MM.1S (cell line): ENCODE data around the gene EXOSC9.

ENCODE experiments used
- DNase-seq: peaks from one replicate; pipeline ENCODE4 v3.0.0-alpha.2; 2015
- H2AFZ ChIP-seq: fragments of 300-600 bp; sonication (generic); 2 replicates; pipeline ENCODE4 v1.6.0; 2016; ENCODE audit warnings: antibody characterized with exemption, low read length
- H3F3A ChIP-seq: fragments of 300-600 bp; sonication (generic); 2 replicates; pipeline ENCODE4 v1.6.1; 2016; ENCODE audit warnings: mild to moderate bottlenecking, antibody characterized with exemption, low read length, moderate library complexity, mixed read lengths; ENCODE audit not compliant: insufficient read depth
- H3K27ac ChIP-seq: fragments of 300-600 bp; sonication (generic); 2 replicates; pipeline ENCODE4 v1.5.1; 2016; ENCODE audit warnings: mild to moderate bottlenecking, low read length
- H3K27me3 ChIP-seq: fragments of 300-600 bp; sonication (generic); replicated peaks from 2 replicates; pipeline ENCODE4 v1.6.0; 2016; ENCODE audit warnings: low read length; ENCODE audit not compliant: insufficient read depth
- H3K36me3 ChIP-seq: fragments of 300-600 bp; sonication (generic); replicated peaks from 2 replicates; pipeline ENCODE4 v1.6.1; 2016; ENCODE audit warnings: mild to moderate bottlenecking, low read length, mixed read lengths; ENCODE audit not compliant: insufficient read depth
- H3K4me1 ChIP-seq: fragments of 300-600 bp; sonication (generic); 2 replicates; pipeline ENCODE4 v1.6.1; 2016; ENCODE audit warnings: low read length, mixed read lengths
- H3K4me2 ChIP-seq: fragments of 300-600 bp; sonication (generic); 2 replicates; pipeline ENCODE4 v1.6.0; 2016; ENCODE audit warnings: low read depth, low read length
- H3K4me3 ChIP-seq: fragments of 300-600 bp; sonication (generic); 2 replicates; pipeline ENCODE4 v1.5.1; 2016; ENCODE audit warnings: low read length, mixed read lengths
- H3K79me2 ChIP-seq: fragments of 300-600 bp; sonication (generic); 2 replicates; pipeline ENCODE4 v1.6.1; 2016; ENCODE audit warnings: mixed run types, low read length, mixed read lengths
- H3K9ac ChIP-seq: fragments of 300-600 bp; sonication (generic); 2 replicates; pipeline ENCODE4 v1.6.1; 2016; ENCODE audit warnings: low read length, mixed read lengths
- H3K9me2 ChIP-seq: fragments of 300-600 bp; sonication (generic); replicated peaks from 2 replicates; pipeline ENCODE4 v1.6.1; 2016; ENCODE audit warnings: mild to moderate bottlenecking, low read length, mixed read lengths; ENCODE audit not compliant: insufficient read depth
- H3K9me3 ChIP-seq: fragments of 300-600 bp; sonication (generic); replicated peaks from 2 replicates; pipeline ENCODE4 v1.6.1; 2016; ENCODE audit warnings: mild to moderate bottlenecking, low read length, mixed read lengths; ENCODE audit not compliant: insufficient read depth
- H4K20me1 ChIP-seq: fragments of 300-600 bp; sonication (generic); 2 replicates; pipeline ENCODE4 v1.6.1; 2016; ENCODE audit warnings: mild to moderate bottlenecking, low read length, moderate library complexity, mixed read lengths; ENCODE audit not compliant: insufficient read depth
- EZH2 ChIP-seq: fragments of 300-600 bp; sonication (generic); optimal IDR thresholded peaks from 2 replicates; pipeline ENCODE3; 2017; ENCODE audit warnings: low read depth, mild to moderate bottlenecking, antibody characterized with exemption, low read length, mixed read lengths
- EZH2phosphoT487 ChIP-seq: fragments of 300-600 bp; sonication (generic); IDR thresholded peaks from 2 replicates; pipeline ENCODE4 v1.6.1; 2018; ENCODE audit warnings: antibody characterized with exemption, low read length
- TF ChIP-seq, protein P1 (sequence below): fragments of 300-600 bp; sonication (generic); IDR thresholded peaks from 2 replicates; pipeline ENCODE4 v1.5.1; 2016; ENCODE audit warnings: antibody characterized with exemption, low read length, mixed read lengths

The EXOSC9 gene

DNA sequence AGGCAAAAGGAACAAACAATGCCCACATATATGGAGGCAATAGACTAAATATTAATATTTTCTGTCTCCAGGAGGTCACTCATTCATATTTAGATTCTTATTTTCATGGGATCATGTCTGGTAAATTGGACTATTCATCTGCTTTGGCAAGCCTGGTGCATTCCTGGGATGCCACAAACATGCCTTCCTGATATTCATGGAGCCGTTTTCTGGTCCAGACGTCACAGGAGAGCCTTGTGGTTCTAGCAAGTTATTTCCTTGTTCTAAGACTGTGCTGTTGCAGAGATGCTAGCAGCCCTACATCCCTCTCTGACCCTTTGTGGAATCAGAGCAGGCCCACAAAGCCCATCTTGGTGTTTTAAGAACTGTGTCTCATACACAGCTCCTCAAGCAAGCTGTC lies 16.1 kb upstream of the EXOSC9 start:
- no peaks in the 10 kb centered on the region for H3K9me3 ChIP-seq
- no peaks in the 10 kb centered on the region for H3K36me3 ChIP-seq
- TF ChIP-seq EZH2phosphoT487 (no peak), EZH2 (no peak)
- TF ChIP-seq, protein P1, sequence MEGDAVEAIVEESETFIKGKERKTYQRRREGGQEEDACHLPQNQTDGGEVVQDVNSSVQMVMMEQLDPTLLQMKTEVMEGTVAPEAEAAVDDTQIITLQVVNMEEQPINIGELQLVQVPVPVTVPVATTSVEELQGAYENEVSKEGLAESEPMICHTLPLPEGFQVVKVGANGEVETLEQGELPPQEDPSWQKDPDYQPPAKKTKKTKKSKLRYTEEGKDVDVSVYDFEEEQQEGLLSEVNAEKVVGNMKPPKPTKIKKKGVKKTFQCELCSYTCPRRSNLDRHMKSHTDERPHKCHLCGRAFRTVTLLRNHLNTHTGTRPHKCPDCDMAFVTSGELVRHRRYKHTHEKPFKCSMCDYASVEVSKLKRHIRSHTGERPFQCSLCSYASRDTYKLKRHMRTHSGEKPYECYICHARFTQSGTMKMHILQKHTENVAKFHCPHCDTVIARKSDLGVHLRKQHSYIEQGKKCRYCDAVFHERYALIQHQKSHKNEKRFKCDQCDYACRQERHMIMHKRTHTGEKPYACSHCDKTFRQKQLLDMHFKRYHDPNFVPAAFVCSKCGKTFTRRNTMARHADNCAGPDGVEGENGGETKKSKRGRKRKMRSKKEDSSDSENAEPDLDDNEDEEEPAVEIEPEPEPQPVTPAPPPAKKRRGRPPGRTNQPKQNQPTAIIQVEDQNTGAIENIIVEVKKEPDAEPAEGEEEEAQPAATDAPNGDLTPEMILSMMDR, result no peak
- H3K4me1 ChIP-seq, result no peaks in the 10 kb centered on the region
- H3K9me2 ChIP-seq, result no peaks in the 10 kb centered on the region
- no peak for DNase-seq
- no peaks in the 10 kb centered on the region for H3K79me2 ChIP-seq
- H3K9ac ChIP-seq, result no peak overlapping the region
- H3K27me3 ChIP-seq, result no peaks in the 10 kb centered on the region
- H3K4me2 ChIP-seq, result no peak overlapping the region
- H3K4me3 ChIP-seq, result no peak overlapping the region
- no peaks in the 10 kb centered on the region for H3F3A ChIP-seq
- no peaks in the 10 kb centered on the region for H4K20me1 ChIP-seq
- no peak overlapping the region for H3K27ac ChIP-seq
- H2AFZ ChIP-seq, result no peak overlapping the region

DNA sequence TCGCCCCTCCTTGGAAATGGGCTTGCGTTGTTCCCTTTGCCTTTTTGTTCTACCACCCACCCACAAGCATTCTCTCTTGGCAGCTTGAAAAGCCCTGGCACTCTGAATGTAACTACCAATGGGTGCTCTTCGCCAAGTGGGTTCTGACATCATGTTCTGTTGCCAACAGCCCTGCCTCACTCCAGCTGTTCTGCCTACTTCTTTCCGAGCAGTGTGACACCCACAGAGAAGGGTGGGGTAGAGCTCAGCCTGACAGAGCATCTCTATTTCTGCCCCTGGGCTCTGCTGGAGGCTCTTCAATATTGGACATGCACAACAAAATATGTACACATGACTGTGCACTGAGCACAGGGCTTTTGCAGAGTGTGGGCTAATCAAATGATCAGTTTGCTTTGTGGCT lies 15.6 kb upstream of the EXOSC9 start:
- no peak for DNase-seq
- Histone ChIP-seq H4K20me1 (no peaks in the 10 kb centered on the region), H3K9me2 (no peaks in the 10 kb centered on the region), H3K27me3 (no peaks in the 10 kb centered on the region), H3K4me3 (no peak overlapping the region), H3K4me1 (no peaks in the 10 kb centered on the region), H3K27ac (no peak overlapping the region), H3K36me3 (no peaks in the 10 kb centered on the region), H3K9me3 (no peaks in the 10 kb centered on the region), H3K4me2 (no peak overlapping the region), H3K79me2 (no peaks in the 10 kb centered on the region), H3F3A (no peaks in the 10 kb centered on the region), H2AFZ (no peak overlapping the region), H3K9ac (no peak overlapping the region)
- no peak for TF ChIP-seq EZH2
- TF ChIP-seq, protein P1, result no peak
- TF ChIP-seq EZH2phosphoT487, result no peak

DNA sequence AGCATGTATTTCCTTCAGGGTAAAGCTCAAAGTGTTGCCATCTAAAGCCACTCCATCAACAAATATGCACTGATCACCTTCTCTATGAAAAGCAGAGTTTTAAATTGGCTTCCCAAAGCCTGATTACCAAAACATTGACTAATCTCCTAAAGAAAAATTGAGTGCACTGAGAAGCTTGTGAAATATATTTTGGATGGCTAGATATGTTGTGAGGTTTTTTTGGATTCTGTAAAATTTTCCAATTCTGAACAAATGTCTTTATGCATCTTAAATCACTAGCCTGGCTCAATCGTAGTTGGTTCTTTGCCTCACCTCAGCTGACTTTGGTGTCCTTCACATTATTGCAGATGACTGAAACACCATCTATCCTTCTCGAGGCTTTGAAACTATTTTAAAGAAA lies 14.9 kb upstream of the EXOSC9 start:
- no peak overlapping the region for H3K9ac ChIP-seq
- no peaks in the 10 kb centered on the region for H3K27me3 ChIP-seq
- DNase-seq, result no peak
- H4K20me1 ChIP-seq, result no peaks in the 10 kb centered on the region
- TF ChIP-seq, protein P1, result no peak
- no peaks in the 10 kb centered on the region for H3K9me3 ChIP-seq
- no peaks in the 10 kb centered on the region for H3K79me2 ChIP-seq
- no peaks in the 10 kb centered on the region for H3K9me2 ChIP-seq
- H3K27ac ChIP-seq, result no peak overlapping the region
- no peak overlapping the region for H3K4me3 ChIP-seq
- H3K4me2 ChIP-seq, result no peak overlapping the region
- no peaks in the 10 kb centered on the region for H3K4me1 ChIP-seq
- H2AFZ ChIP-seq, result no peak overlapping the region
- no peaks in the 10 kb centered on the region for H3F3A ChIP-seq
- H3K36me3 ChIP-seq, result no peaks in the 10 kb centered on the region

DNA sequence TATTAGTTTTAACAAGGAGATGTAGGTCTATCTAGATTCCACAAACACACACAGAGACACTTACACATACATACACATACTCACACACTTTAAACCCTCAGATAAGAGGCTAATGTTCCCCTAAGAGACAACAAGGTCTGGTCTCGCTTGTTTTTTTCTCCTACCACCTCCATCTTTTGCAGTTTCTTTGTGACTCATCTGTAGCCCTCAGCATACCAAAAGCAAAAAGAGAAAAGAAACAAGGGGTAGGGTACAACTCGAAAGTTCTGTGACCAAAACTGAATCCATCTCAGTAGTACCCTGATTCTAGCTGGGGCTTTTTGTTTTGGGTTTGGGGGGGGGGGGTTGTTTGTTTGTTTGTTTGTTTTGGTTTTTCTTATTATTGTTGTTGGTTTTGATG lies 12.2 kb upstream of the EXOSC9 start:
- Histone ChIP-seq H3K27me3 (no peaks in the 10 kb centered on the region), H3K9me2 (no peaks in the 10 kb centered on the region), H3K9ac (no peak overlapping the region), H2AFZ (no peak overlapping the region), H3K9me3 (no peaks in the 10 kb centered on the region), H3K4me1 (no peaks in the 10 kb centered on the region), H3F3A (no peaks in the 10 kb centered on the region), H3K79me2 (no peaks in the 10 kb centered on the region), H4K20me1 (no peaks in the 10 kb centered on the region), H3K27ac (no peak overlapping the region), H3K4me2 (no peak overlapping the region), H3K4me3 (no peak overlapping the region), H3K36me3 (no peaks in the 10 kb centered on the region)
- TF ChIP-seq EZH2 (no peak), EZH2phosphoT487 (no peak)
- TF ChIP-seq, protein P1, result no peak
- DNase-seq, result no peak
